HL-60/S4 (cell line): ENCODE measurements around the gene TNFAIP2.
"Not testable (repeated sequence)": the region's sequence is repeated elsewhere in the genome, so short reads cannot be mapped to it uniquely, and the experiment has no call there.

Experiments
- in situ Hi-C: fragments of 300-500 bp; cut with MboI; formaldehyde crosslinking; loops from 2 replicates; pipeline ENCODE4 v1.14.3; 2022; ENCODE audit warnings: low sequenced_read_pairs

Gene TNFAIP2

DNA sequence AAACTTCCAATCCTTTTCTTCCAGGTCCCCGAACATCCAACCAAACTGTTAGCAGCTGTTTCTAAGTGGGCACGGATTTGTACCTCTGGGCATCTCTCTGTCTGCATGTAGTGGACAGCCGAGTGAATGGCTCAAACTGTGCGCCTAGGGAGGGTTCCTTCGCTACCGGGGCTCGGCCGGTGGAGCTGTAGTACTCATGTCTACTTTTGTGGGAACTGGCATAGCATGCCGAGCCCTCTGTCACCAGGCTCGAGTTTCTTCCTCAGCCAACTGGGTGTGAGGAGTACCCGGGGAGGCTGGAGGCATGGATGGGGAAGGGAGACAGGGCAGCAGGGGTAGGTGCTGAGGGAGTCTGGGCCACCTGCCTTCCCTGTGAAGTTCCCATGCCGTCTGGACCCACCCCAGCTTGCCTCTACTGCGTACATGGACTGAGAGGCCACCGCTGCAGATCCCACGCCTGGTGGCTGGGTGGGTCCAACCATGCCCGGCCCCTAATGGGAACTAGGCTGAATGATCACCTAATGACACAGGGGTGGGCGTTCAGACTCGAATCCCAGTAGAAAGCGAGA, 23.0 kb downstream of the TNFAIP2 start:
- in situ Hi-C loops, result no loop called here

DNA sequence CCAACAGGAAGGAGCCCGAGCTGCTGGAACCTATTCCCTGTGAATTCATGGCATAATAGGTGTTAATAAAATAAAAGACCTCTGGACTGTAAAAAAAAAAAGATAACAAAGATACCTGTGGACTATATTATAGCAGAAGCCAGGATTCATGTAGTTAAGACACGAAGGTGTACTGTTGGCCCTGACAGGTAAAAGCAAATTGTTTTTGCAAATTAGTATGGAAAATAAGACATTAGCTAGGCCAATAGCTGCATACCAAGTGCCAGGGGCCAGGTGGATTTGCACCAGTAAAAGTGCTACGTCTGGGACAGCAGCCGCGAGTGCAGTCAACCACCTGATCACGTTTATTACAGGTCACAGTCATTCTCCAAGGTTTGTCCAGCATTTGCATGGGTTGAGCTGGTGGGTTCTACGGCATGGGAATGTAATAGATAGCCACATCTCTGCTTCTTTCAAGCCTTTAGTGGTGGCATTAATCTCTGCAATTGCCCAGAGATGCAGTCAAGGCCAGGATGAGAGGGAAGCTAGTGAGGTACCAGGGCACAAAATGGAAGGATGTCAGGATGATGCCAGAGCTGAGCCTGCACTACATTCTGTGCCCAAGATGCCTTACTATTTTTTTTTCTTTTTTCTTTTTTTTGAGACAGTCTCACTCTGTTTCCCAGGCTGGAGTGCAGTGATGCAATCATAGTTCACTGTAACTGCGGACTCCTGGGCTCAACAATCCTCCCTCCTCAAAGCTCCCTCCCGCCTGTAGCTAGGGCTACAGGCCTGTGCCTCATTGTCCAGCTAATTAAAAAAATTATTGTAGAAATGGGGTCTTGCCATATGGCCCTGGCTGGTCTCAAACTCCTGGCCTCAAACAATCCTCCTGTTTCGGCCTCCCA, 26.3 kb downstream of the TNFAIP2 start:
- in situ Hi-C loops, result no loop called here

DNA sequence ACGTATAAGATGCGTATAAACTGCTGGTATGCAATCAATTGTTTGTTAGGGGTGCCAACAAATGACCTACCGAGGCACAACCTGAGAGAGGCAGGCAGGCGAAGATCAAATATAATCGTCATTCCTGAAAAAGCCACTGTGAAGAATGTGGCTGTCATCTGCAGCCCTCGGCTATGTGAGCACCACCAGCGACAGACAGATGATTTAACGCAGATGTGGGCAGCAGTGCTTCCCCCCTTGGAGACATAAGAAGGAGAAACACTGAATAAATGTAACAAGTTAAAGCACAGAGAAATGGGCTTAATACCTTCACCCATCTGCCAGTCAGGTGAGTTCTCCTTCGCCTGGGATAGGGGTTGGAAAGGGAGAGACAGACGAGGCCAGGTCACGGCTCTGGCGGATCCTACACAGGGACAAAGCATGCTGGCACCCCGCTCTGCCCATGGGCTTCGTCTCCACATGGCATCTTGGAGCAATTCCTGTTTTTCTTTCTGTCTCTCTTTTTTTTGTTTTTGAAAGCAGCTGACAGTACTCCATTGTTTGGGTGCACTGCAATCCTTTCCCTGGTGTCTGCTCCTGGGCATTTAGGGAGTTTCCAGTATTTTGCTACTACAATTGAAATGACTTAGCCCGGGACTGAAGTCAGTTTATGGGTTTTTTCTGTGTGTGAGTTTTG, 28.1 kb downstream of the TNFAIP2 start:
- in situ Hi-C loops, result no loop called here

DNA sequence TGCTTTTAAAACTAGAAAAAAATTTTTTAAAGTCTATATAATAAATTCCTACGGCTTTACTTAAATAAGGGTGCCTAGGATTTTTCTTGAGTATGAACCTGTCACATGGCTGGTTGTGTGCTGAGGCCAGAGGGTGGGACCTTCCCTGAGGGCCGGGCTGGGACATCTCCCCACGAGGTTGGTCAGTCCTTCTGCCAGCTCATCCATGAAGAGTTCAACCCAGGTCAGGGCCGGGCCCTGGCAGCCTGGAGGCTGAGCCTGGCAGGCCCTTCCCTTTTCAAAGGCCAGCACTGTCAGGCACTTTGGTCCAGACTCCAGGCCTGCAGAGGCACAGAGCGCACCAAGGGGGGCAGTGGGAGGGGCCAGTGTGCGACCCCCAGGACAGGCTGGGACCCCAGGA, 31.7 kb downstream of the TNFAIP2 start:
- in situ Hi-C loops, result no loop called here

DNA sequence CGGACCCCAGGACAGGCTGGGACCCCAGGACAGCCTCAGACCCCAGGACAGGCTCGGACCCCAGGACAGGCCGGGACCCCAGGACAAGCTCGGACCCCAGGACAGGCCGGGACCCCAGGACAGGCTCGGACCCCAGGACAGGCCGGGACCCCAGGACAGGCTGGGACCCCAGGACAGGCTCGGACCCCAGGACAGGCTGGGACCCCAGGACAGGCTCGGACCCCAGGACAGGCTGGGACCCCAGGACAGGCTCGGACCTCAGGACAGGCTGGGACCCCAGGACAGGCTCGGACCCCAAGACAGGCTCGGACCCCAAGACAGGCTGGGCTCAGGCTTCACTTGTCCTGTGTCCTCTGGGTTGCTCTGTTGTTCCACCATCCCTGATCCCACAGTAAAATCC, 32.2 kb downstream of the TNFAIP2 start:
- in situ Hi-C loops, result not testable (repeated sequence)

DNA sequence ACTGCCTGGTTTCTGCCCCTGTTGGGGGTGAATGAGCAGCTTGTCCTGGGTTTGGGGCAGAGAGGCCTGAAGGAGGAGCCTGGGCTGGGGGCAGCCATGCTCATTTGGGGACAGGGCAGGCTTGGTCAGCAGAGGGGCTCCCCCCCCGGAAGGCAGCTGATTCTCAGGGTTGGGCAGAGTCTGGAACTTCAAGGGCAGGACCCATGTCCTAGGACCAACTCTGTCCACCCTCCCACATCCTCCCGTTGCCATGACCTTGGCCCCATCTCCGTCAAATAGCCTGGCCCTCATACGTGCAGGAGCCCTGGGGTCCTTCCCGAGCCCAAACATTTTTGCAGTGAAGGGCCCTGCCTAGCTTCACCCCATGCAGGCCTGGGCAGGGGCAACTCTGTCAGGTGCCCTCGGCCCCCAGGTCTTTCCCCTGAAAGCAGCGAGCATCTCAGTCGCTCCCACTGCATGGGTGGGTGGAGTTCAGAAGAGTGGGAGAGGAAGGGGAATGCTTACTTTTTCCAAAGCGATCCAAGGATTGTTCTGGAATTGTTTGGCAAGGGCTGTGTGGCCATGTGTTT, 32.6 kb downstream of the TNFAIP2 start:
- in situ Hi-C loops, result no loop called here

DNA sequence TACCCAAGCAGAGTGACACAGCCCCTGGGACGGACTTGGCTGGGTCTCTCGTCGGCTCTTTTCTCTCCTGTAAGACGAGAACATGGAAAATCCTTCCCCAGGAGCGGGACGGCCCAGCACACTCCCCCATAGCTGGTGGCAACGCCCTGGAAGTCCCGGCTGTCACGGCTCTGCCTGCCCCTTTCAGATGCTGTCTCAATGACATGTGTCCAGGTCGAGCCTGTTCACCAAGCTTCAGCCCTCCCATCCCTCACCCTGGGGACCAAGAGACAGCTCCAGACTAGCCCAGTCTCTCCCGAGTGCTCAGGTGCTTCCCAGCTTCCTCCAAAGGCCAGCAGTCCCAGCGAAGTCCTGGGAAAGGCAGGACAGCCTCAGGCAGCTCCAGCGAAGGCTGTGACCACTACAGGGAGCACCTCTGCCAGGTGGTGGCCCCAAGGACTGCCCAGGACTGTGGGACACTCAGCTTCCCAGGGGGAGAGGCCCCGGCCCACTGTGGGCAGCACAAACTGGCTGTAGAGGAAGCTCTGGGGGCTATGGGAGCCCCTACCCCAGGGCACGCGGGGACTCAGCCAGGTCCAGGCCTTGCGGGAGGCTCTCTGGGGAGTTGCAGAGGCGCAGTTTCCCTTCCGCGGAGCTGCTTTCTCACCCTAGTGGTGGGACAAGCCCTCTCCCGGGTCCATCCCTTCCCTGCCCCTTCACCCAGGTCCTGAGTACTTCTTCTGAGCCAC, 33.6 kb downstream of the TNFAIP2 start:
- in situ Hi-C loops, result no loop called here

DNA sequence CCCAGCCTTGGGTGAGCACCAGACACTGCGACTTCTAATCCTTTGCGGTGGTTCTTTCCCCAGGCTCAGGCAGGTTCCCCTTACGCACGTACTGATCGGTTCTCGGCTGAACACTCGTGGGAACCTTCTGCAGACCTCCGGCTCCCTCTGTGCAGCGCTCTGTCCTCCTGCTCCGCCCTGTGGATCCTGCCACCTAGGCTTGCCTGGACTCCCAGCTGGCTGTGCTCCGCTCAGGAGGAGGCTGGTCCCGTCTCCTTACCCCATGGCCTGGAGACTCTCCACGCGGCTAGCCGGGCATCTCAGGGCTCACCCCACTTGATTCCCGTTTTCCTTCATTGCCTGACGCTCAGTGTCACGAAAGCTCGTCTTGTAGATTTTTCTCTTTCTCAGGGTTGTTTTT, 34.7 kb downstream of the TNFAIP2 start:
- in situ Hi-C loops, result no loop called here

DNA sequence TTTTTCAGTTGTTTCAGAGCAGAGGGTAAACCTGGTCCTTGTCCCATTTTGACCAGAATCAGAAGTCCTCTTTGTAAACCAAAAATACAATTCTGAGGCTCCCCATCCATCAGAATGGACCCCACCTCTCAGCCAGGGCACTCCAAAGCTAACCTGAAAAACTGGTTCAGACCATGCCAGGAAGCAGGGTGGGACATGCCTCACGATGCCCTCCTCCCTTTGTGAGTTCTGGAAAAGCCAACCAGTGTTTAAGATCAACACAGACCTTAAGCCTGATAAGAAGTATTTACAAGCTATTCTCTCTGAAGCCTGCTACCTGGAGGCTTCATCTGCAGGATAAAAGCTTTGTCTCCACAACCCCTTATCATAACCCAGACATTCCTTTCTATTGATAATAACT, 35.4 kb downstream of the TNFAIP2 start:
- in situ Hi-C loops, result no loop called here

DNA sequence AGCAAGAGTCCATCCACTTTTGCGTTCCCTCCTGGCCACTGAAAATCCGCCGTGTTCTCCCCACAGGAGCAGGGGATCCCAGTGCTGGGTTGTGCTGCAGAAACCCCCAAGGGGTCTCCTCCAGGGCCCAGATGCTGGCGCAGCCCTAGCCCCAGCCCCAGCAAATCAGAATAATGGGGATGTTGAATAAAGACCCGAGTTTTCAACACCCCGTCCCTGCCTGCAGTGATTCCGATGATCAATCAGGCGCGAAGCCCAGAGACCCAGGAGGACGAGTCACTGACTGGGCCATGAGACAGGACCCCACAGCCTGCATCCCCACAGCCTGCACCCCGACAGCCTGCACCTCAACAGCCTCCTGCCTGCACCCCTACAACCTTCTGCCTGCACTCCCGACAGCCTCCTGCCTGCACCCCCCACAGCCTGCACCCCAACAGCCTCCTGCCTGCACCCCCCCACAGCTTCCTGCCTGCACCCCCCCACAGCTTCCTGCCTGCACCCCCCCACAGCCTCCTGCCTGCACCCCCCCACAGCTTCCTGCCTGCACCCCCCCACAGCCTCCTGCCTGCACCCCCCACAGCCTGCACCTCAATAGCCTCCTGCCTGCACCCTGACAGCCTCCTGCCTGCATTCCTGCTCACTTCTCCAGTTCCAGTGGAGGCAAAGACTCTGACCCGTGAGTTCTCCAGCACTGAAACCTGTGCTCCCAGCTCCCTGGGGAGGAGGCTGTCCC, 37.2 kb downstream of the TNFAIP2 start:
- in situ Hi-C loops, result no loop called here

DNA sequence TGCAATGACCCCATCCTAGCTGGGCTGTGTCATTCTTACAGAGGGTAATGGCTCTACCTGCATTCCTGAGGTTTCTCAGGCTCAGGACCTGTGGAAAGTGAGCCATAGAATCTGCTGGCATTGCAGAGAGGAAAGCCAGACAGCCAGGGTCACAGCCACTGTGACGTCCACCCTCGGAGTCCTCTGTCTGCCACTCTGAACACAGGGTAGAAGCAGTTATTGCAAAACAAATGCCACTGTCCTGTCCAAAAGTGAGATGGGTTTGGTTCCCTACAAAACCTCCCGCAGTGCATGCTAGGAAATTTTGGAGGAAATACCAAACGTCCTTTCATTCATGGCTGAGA, 37.8 kb downstream of the TNFAIP2 start:
- in situ Hi-C loops, result no loop called here

DNA sequence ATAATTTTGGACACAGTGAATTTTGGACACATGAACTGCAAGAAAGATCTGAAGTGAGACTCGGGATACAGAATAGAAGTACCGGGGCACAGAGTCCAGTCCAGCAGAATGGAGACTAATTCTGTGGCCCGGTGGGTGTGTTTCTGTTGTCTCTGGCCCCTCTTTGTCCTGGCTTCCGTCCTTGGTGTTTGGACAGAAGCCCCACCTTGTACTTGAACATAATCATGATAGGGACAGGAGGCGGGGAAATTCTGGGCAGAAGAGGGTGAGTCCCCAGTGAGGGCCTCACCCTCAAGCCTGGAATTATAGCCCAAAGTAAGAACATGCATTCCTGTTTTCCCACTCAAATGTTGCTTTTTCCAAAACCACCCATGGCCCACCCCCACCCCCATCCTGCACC, 39.9 kb downstream of the TNFAIP2 start:
- in situ Hi-C loops, result no loop called here

DNA sequence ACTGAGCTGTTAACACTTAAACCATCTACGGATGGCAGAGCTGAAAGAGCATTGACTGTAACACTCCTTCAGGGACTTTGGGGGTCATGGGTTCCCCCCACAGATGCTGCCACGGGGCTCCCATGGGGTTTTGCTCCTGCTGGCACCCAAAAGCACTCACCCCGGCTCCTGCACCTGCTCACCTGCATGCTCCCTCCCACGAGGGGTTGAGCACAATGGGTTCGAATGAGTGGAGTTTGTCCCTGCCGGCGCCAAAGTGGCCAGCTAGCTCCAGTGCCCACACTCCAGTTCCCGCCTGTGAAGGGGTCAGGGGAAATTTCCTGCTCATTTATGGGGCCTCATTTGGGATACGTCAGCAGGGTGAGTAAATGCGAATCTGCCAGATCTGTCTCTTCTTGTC, 40.7 kb downstream of the TNFAIP2 start:
- in situ Hi-C loops, result no loop called here

DNA sequence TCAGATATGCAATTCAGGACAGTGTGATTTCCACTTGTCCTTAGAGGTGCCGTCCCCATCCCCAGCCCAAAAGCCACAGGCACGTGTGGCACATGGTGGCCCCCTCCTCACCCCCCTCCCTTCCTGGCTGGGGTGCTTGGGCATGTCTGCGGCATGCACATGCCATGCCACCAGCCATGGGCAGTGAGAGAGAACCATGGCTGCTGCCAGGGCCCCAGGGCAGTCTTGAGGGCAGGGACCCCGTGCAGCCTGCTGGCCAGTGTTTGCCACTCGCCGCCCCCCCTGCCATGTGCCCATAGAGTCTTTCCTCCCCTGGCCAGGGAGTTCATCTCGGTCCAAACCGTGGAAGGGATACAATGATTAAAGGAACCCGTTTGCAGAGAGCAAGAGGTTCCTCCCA, 41.5 kb downstream of the TNFAIP2 start:
- in situ Hi-C loops, result no loop called here

DNA sequence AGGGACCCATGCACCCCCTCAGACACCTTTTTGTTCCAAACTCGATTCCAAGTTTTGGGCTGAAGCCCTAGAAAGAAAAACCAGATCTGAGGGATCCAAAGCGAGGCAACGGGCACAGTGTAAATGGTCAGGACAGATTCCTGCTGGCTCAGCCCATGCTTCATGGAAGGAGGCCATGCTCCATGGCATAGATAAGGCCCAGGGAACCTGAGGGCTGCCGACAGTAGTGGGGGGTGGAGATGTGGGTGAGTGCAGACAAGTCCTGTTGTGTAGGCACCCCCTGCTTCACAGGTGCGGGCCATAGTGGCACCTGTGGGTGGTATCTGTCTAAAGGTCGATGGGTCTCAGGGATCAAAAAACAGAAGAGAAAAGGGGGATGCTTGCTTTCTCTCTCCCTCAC, 42.1 kb downstream of the TNFAIP2 start:
- in situ Hi-C loops, result no loop called here

DNA sequence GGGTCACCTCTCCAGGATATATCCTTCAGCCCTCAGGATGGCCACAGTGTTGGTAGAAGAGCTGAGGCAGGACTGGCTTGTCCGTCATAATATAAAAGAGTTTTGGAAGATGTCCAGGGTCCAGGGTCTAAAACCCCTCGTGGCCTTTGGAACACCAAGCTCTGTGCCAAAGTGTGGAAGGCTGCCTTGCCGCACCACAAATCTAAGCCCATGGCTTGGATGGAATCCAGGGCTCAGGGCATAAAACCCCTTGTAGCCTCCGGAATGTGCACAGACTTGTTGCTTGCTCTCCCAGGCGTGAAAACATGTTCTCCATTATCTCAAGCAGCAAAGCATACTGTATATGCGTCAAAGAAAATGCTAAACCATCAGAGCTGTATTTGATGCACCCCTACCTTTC, 46.7 kb downstream of the TNFAIP2 start:
- in situ Hi-C loops, result no loop called here

DNA sequence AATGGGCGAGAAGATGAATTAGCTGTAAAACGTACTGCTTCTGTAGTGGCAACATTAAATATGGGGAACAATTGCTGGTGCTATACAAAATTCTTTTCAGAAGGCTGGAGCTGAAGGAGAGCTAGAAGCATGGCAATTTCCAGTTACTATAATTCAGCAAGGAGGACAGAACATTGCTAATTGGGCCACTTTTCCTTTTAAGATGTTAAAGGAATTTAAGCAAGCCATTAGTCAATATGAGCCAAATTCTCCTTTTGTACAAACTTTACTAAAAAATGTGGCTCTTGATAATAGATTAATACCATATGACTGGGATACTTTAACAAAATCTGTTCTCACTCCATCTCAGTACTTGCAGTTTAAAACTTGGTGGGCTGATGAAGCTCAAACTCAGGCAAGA, 47.9 kb downstream of the TNFAIP2 start:
- in situ Hi-C loops, result not testable (repeated sequence)

DNA sequence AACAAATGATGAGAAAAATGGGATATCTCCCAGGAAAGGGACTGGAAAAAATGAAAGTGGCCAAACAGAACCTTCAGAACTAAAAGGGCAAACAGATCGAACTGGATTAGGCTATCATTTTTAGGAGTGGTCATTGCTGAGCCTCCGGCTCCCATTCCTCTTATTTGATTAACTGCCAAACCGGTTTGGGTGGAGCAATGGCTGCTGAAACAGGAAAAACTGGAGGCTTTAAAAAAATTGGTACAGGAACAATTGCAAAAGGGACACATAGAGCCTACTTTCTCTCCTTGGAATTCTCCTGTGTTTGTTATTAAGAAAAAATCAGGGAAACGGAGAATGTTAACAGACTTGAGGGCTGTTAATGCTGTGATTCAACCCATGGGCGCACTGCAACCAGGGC, 49.7 kb downstream of the TNFAIP2 start:
- in situ Hi-C loops, result no loop called here

DNA sequence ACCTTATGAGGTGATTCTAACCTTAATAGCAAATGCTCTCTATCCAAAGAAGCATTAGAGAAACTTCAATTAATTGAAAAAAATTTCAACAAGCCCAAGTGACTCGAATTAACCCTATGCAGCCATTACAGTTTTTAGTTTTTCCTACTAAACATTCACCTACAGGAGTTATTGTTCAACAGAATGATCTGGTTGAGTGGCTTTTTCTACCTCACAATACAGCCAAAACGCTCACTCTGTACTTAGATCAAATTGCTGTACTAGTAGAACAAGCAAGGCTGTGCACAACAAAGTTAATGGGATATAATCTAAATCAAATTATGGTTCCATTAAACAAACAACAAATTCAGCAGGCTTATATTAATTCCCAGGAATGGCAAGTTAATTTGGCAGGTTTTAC, 50.6 kb downstream of the TNFAIP2 start:
- in situ Hi-C loops, result not testable (repeated sequence)

DNA sequence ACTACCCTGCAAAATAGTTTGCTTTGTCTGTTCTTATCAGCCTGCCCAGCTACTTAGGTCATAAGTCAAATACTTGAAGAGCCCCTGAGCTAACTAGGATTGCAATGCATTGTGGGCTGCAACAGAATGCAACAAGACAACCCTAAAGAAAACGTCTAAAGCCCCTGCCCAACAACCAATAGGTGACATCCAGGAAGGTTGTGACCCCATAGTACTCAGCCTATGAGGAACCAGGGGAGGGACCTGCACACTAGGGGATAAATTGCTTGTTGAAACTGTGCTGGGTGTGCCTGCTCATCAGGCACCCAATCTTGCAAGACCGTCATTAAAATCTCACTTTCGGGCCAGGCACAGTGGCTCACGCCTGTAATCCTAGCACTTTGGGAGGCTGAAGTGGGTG, 52.9 kb downstream of the TNFAIP2 start:
- in situ Hi-C loops, result not testable (repeated sequence)

DNA sequence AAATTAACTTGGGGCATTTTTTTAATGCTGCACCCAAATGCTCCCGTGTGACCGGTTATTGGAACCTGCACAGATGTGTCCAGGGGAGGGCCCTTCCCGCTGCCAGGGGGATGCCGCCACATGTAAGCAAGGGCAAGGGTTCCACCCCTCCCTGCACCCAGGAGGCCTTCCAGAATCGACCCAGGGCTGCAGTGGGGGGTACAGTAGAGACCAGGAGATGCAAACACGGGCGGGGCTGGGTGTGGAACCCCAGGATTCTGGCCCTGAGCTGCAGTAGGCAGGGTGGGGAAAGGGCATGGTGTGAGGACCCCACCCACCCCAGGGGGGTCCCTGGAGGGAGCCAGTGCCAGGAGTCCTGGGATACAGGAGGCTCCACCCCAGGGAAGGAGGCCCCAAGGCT, 54.1 kb downstream of the TNFAIP2 start:
- in situ Hi-C loops, result no loop called here
